Spinal cord (tissue), 10 donors: Measurements from ENCODE around the gene AUP1. TPM values are rescaled to one million over a fixed set of nuclear protein-coding genes. Genes with fewer than 3 reads are reported as not detected.

Source experiments
- DNase-seq, 6 donors: peaks; one replicate each; pipeline versions ENCODE4 v3.0.0 to v3.0.0-alpha.2; 2013 to 2015; ENCODE audit warnings: low spot score in 6 of 6, low read depth in 4 of 6
- H3K27ac ChIP-seq: one replicate; pipeline ENCODE4 v1.5.1; 2013; ENCODE audit warnings: low read depth, low read length, control low read depth
- H3K27me3 ChIP-seq: one replicate; pipeline ENCODE4 v1.6.1; 2013; ENCODE audit warnings: low read length; ENCODE audit not compliant: control insufficient read depth, insufficient read depth
- H3K36me3 ChIP-seq: one replicate; pipeline ENCODE4 v1.6.1; 2013; ENCODE audit warnings: low read length; ENCODE audit not compliant: control insufficient read depth, insufficient read depth
- H3K4me1 ChIP-seq: one replicate; pipeline ENCODE4 v1.6.1; 2013; ENCODE audit warnings: low read length; ENCODE audit not compliant: control insufficient read depth, insufficient read depth
- H3K4me3 ChIP-seq: one replicate; pipeline ENCODE4 v1.5.1; 2013; ENCODE audit warnings: low read depth, low read length, control low read depth
- H3K9me3 ChIP-seq: one replicate; pipeline ENCODE4 v1.6.1; 2013; ENCODE audit warnings: low read length; ENCODE audit not compliant: control insufficient read depth, insufficient read depth
- WGBS: methylation state at CpG from one replicate; pipeline ENCODE4 v1.1.5; 2013; ENCODE audit warnings: missing lambda C conversion rate; ENCODE audit not compliant: insufficient coverage; 5-methylcytosine and 5-hydroxymethylcytosine counted together
- long read RNA-seq, 4 donors: transcript quantifications; one replicate each; lab custom pipeline, GENCODE V29; 2026
- polyA plus RNA-seq, 2 donors: library from polyadenylated mRNA; unstranded; fragments of 120-200 nt; gene quantifications; one replicate each; pipeline ENCODE4 v1.2.1, GENCODE V29; 2013; ENCODE audit not compliant: insufficient read length in 2 of 2
- total RNA-seq, 2 donors: library from RNA; depleted of rRNA in 1 of 2; stranded (reverse); fragments of 120-200 nt in 1 of 2; fragments of >200 nt in 1 of 2; gene quantifications; one replicate each; pipeline versions ENCODE4 v1.2.3 to v1.2.4, GENCODE V29; 2013 to 2014
- donor health status: healthy.

The AUP1 gene, protein sequence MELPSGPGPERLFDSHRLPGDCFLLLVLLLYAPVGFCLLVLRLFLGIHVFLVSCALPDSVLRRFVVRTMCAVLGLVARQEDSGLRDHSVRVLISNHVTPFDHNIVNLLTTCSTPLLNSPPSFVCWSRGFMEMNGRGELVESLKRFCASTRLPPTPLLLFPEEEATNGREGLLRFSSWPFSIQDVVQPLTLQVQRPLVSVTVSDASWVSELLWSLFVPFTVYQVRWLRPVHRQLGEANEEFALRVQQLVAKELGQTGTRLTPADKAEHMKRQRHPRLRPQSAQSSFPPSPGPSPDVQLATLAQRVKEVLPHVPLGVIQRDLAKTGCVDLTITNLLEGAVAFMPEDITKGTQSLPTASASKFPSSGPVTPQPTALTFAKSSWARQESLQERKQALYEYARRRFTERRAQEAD
- total RNA-seq (10 to 100 TPM; 62.6 to 99.0 TPM), polyA plus RNA-seq (100 to 1,000 TPM; 109 to 131 TPM)
- long read RNA-seq, donor 1, transcript AUP1-201 (12 exons, 1,695 nt): major isoform, 40 of 67 reads
- long read RNA-seq, donor 1, transcript AUP1-204 (11 exons, 1,645 nt): minor isoform, 6 of 67 reads
- long read RNA-seq, donor 1, partial matches to known transcripts: 17 of 67 reads
- long read RNA-seq, donor 1, other reads (novel, unspliced or antisense): 0 of 67 reads
- long read RNA-seq, donor 2, partial matches to known transcripts: 8 of 13 reads
- long read RNA-seq, donor 2, other reads (novel, unspliced or antisense): 0 of 13 reads
- long read RNA-seq, donor 3, transcript AUP1-201 (12 exons, 1,695 nt): major isoform, 6 of 20 reads
- long read RNA-seq, donor 3, partial matches to known transcripts: 11 of 20 reads
- long read RNA-seq, donor 3, other reads (novel, unspliced or antisense): 0 of 20 reads
- long read RNA-seq, donor 4, transcript AUP1-204 (11 exons, 1,645 nt): minor isoform, 7 of 72 reads
- long read RNA-seq, donor 4, transcript AUP1-201 (12 exons, 1,695 nt): major isoform, 14 of 72 reads
- long read RNA-seq, donor 4, partial matches to known transcripts: 51 of 72 reads
- long read RNA-seq, donor 4, other reads (novel, unspliced or antisense): 0 of 72 reads

DNA sequence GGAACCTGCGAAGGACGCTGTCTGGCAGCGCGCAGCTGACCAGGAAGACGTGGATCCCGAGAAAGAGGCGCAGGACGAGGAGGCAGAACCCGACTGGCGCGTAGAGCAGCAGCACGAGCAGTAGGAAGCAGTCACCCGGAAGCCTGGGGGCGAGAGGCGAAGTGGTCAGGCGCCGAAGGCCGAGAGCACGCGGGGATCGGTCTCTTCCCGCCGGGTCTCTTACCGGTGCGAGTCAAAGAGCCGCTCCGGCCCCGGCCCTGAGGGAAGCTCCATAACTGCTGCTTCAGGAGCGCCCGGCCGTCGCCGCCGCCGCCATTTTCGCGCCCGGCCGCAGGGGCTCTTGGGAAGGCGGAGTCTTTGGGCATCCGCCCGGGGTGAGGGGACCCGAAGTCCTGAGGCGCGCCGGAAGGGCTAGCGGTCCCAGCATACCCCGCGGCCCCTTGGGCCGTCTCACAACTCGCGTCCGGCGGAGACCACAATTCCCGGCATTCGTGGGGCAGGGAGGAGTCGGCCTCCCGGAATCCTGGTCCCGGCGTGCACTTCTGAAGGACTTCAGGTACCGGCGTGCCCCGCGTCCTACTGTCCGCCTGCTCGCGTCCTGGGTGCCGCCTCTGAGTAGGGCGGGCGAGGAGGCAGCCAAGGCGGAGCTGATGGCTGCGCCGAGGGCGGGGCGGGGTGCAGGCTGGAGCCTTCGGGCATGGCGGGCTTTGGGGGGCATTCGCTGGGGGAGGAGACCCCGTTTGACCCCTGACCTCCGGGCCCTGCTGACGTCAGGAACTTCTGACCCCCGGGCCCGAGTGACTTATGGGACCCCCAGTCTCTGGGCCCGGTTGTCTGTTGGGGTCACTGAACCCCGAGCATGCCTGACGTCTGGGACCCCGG lies at the start of gene AUP1, which contains the start of gene HTRA2:
Gene AUP1 (minus strand): TSS at position 350 of the 882 bp plus-strand sequence. CDS start 77 bp downstream, at position 273.
Gene HTRA2 (plus strand): TSS at position 577 of the 882 bp plus-strand sequence. CDS start 74 bp downstream, at position 651.
- 0% methylated on average over 85 of the region's 87 CpGs for WGBS
- DNase-seq: peak; percentile 91 to 99 (median 98)
- Histone ChIP-seq H3K27me3 (no peaks in the 10 kb centered on the region), H3K4me1 (peaks cover 28% of the 10 kb centered on the region), H3K9me3 (no peaks in the 10 kb centered on the region), H3K4me3 (peak within 1 kb of the TSS; percentile 91), H3K27ac (peak within 1 kb of the TSS; percentile 86), H3K36me3 (peaks cover 59% of the 10 kb centered on the region)

DNA sequence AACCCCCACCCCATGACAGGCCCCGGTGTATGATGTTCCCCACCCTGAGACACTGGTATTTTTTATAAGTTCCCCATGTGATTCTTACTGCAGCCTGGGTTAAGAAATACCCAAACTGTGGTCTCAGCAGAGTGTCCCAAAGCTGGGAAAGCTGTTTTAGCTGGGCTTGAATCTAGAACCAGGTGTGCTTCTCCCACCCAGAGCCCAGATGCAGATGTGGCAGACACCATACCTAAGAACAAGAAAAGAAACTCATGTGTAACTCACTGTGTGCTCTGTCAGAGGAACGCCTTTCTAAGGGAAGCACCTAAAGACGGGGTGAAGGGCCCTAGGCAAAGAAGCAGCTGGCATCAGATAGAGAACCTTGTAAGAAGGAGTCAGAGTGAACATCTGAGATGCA lies 48.9 kb upstream of the AUP1 start:
- no peaks in the 10 kb centered on the region for H3K36me3 ChIP-seq
- H3K27me3 ChIP-seq: peaks cover 3% of the 10 kb centered on the region
- 93% methylated on average over 3 of the region's 3 CpGs for WGBS
- H3K27ac ChIP-seq: no peak overlapping the region
- H3K4me1 ChIP-seq: no peaks in the 10 kb centered on the region
- no peak for DNase-seq
- H3K4me3 ChIP-seq: no peak overlapping the region
- H3K9me3 ChIP-seq: no peaks in the 10 kb centered on the region

DNA sequence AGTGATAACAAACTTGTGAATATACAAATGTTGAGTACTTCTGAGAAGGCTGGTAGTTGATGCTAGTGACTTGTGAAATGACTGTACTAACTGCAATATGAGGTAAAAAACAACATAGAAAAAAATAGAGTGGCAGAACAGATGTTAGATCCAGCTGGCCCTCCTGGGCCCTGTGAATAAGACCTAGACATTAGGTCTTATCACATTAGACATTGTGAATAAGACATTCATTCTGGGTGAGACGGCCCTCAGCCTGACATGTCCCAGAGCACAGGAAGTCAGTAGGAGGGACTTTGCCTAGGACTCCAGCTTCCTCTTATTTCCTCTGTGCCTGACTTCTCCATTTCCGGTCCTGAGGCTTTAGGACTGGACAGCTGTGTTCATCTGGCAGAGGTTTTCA lies 47.9 kb upstream of the AUP1 start:
- Histone ChIP-seq H3K4me3 (no peak overlapping the region), H3K4me1 (no peaks in the 10 kb centered on the region), H3K9me3 (no peaks in the 10 kb centered on the region), H3K36me3 (no peaks in the 10 kb centered on the region), H3K27me3 (no peaks in the 10 kb centered on the region), H3K27ac (no peak overlapping the region)
- WGBS: 77% methylated on average over 2 of the region's 2 CpGs
- DNase-seq: no peak

DNA sequence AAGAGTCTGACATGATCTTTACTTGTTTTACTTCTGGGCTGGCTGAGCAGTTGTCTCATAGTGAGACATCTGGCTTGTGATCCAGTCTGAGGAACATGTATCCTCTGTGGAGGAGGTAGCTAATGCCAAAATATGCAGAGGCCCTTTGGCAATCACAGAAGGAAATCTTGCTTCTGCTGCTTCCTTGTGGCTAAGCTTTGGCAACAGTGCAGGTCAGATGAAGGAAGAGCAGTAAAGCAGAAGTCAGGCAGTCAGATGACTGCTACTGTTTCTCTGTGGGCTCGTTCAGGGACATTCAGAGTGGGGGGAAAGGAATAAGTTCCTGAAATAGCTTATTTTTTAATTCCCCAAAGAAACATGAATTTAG lies 47.3 kb upstream of the AUP1 start:
- DNase-seq: peak in 1 of 6 donors; percentile 40
- H3K27ac ChIP-seq: no peak overlapping the region

DNA sequence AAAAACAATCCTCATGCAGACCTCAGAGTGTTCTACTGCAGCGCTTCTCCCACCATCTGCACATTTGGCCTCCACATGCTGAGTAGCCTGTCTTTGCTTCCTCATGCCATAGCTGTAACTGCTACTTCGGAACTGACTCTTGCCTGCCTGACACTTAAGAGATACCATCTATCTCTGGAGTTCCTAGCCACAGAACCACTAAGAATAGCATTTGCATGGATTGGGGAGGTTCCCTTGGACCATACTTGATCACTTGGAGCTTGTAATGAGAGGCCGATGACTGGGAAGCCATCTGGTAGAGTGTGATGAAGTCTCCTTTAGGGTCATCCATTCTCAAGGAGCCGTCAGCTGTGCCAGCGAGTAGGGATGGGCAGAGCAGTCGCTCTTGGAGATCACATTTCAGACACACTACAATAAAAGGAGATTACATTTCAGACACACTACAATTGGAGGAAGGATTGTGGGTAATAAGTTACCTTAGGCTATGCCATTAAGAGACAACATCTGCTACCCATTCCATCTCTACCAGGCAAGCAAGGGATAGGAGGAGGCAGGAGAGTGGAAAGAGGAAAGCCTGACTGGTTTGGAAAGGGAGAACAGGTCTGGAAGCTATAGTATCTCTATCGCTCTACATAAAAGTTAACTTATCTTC lies 46.8 kb upstream of the AUP1 start:
- Histone ChIP-seq H3K4me3 (no peak overlapping the region), H3K27ac (no peak overlapping the region), H3K9me3 (no peaks in the 10 kb centered on the region), H3K36me3 (no peaks in the 10 kb centered on the region), H3K27me3 (no peaks in the 10 kb centered on the region), H3K4me1 (no peaks in the 10 kb centered on the region)
- WGBS: 60% methylated on average over 2 of the region's 7 CpGs
- DNase-seq: no peak

More for the DNA sequence above, 47.3 kb upstream of the AUP1 start:
- H3K4me1 ChIP-seq: no peaks in the 10 kb centered on the region
- H3K9me3 ChIP-seq: no peaks in the 10 kb centered on the region
- H3K27me3 ChIP-seq: no peaks in the 10 kb centered on the region
- H3K36me3 ChIP-seq: no peaks in the 10 kb centered on the region
- no peak overlapping the region for H3K4me3 ChIP-seq
- WGBS: no CpG with 5 or more reads among the region's 1 CpG

DNA sequence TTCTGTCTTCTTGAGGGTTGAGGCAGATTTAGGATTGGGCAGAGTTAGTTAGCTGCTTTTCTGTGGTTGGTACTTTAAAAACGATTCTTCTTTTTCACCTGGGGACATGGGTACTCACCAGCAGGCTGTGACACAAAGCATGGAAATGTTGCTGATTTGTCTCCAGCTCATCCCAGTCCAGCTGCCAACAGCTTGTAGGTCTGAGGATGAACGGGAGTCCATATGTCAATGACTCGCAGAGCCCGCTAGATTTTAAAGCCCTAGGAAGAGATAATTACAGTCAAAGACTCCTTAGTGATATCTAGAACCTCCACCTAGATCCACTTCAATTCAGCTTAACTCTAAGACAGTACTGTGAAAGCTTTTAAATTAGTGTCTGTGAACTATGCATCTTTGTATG lies 45.8 kb upstream of the AUP1 start:
- no peaks in the 10 kb centered on the region for H3K27me3 ChIP-seq
- 100% methylated on average over 1 of the region's 4 CpGs for WGBS
- no peaks in the 10 kb centered on the region for H3K9me3 ChIP-seq
- H3K4me3 ChIP-seq: no peak overlapping the region
- DNase-seq: no peak
- no peak overlapping the region for H3K27ac ChIP-seq
- H3K4me1 ChIP-seq: no peaks in the 10 kb centered on the region
- H3K36me3 ChIP-seq: no peaks in the 10 kb centered on the region

DNA sequence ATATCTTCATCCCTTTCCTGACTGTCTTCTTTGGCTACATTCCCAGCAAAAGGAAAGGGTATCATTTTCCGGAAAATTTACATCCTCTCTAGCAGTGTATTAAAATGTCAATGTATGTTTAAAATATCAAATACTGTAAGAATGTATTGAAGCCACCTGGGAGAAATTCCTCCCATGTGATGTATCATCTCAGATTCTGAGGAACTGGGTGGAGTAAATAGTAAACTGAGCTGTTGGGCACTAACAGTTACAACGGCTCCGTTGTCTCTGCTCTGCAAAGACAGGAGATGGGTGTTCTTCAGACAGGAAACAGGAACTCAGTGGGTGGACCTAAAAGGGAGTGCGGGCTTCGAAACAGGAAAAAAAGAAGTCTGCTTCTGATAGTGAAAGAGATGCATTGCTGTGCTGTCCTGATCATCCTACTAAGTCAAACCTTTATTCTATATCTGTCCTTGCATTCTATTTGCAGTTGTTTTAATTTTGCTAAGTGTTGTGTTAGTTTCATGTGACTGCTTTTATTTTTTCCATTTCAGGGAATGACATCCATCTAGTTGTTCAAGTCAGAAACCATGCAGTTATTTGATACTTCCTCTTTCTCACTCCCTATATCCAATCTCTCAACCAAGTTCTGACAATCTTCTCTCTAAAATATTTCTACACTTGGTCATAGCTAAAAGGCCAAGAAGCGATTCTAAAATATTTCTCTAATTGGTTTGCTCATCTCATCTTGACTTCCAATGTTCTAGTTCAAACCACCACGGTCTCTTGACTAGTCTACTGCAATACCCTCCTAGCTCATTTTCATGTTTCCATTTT lies 44.4 kb upstream of the AUP1 start:
- H3K4me1 ChIP-seq: no peaks in the 10 kb centered on the region
- no peaks in the 10 kb centered on the region for H3K36me3 ChIP-seq
- no peak for DNase-seq
- H3K4me3 ChIP-seq: no peak overlapping the region
- H3K9me3 ChIP-seq: no peaks in the 10 kb centered on the region
- no peak overlapping the region for H3K27ac ChIP-seq
- no peaks in the 10 kb centered on the region for H3K27me3 ChIP-seq
- WGBS: 65% methylated on average over 3 of the region's 7 CpGs

DNA sequence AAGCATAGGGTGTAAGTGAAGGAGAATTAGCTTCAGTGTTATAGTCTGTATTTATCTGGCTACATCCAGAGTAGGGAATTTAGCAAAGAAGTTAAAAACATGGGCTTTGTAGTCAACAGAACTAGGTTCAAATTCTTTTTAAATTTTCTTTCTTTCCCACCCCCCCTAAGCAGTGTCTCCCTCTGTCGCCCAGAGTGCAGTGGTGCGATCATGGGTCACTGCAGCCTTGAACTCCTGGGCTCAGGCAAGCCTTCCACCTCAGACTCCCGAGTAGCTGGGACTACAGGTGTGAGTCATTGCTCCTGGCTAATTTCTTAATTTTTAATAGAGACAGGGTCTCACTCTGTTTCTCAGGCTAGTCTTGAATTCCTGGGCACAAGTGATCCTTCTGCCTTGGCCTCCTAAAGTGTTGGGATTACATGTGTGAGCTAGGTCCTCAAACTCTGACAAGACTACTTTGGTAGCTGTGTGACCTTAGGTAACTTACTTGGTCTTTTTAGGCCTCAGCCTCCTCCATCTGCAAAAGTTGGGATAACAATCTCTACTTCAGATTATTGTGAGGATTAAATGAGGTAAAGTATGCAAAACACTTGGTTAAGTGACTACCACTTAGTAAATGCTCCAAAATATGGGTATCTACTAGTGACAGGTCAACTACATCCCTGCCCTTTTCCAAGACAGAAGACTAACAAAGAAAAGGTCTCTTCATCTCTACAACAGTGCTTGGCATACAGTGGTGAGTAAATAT lies 42.8 kb upstream of the AUP1 start:
- Histone ChIP-seq H3K4me3 (no peak overlapping the region), H3K36me3 (no peaks in the 10 kb centered on the region), H3K9me3 (no peaks in the 10 kb centered on the region), H3K4me1 (no peaks in the 10 kb centered on the region), H3K27ac (no peak overlapping the region), H3K27me3 (no peaks in the 10 kb centered on the region)
- no peak for DNase-seq
- 62% methylated on average over 3 of the region's 3 CpGs for WGBS
